Activated CD4-positive, CD25-positive, alpha-beta regulatory T cell (primary cell): ENCODE data around the gene DRAXIN.

Experiments used
- DNase-seq, 4 experiments: peaks; one replicate each; lab custom pipeline; 2025; lab: John Stamatoyannopoulos, UW

Gene DRAXIN

GRCh38 chr1:11690397-11691301, 861 bp upstream of the DRAXIN start:
- DNase-seq: no peak

GRCh38 chr1:11691928-11692711, 610 bp downstream of the DRAXIN start:
- DNase-seq: no peak

GRCh38 chr1:11693024-11693590, 1.6 kb downstream of the DRAXIN start:
- DNase-seq: peak in 1 of 4 experiments; percentile 15

- no peak for DNase-seq
These were observed 2.4 kb downstream of the DRAXIN start for GRCh38 chr1:11693917-11694316.

GRCh38 chr1:11695861-11696260, 4.4 kb downstream of the DRAXIN start:
- DNase-seq: no peak

GRCh38 chr1:11697188-11697892, 5.8 kb downstream of the DRAXIN start:
- no peak for DNase-seq

GRCh38 chr1:11697893-11698210, 6.3 kb downstream of the DRAXIN start:
- DNase-seq: no peak

- DNase-seq: no peak
These were observed 9.3 kb downstream of the DRAXIN start for GRCh38 chr1:11700601-11701467.

GRCh38 chr1:11701551-11701961, 10.0 kb downstream of the DRAXIN start:
- no peak for DNase-seq

GRCh38 chr1:11701981-11702803, 10.7 kb downstream of the DRAXIN start:
- DNase-seq: no peak

- DNase-seq: no peak
These were observed 12.1 kb downstream of the DRAXIN start for GRCh38 chr1:11703357-11704193.

- DNase-seq: no peak
These were observed 12.7 kb downstream of the DRAXIN start for GRCh38 chr1:11704194-11704529.

GRCh38 chr1:11704691-11705475, 13.4 kb downstream of the DRAXIN start:
- DNase-seq: no peak

GRCh38 chr1:11705596-11705995, 14.1 kb downstream of the DRAXIN start:
- no peak for DNase-seq

GRCh38 chr1:11706292-11706691, 14.8 kb downstream of the DRAXIN start:
- DNase-seq: no peak

GRCh38 chr1:11707621-11708276, 16.2 kb downstream of the DRAXIN start:
- DNase-seq: no peak

GRCh38 chr1:11708554-11709350, 17.2 kb downstream of the DRAXIN start:
- no peak for DNase-seq
